ENCODE results near the gene MIER2.

The MIER2 gene

DNA sequence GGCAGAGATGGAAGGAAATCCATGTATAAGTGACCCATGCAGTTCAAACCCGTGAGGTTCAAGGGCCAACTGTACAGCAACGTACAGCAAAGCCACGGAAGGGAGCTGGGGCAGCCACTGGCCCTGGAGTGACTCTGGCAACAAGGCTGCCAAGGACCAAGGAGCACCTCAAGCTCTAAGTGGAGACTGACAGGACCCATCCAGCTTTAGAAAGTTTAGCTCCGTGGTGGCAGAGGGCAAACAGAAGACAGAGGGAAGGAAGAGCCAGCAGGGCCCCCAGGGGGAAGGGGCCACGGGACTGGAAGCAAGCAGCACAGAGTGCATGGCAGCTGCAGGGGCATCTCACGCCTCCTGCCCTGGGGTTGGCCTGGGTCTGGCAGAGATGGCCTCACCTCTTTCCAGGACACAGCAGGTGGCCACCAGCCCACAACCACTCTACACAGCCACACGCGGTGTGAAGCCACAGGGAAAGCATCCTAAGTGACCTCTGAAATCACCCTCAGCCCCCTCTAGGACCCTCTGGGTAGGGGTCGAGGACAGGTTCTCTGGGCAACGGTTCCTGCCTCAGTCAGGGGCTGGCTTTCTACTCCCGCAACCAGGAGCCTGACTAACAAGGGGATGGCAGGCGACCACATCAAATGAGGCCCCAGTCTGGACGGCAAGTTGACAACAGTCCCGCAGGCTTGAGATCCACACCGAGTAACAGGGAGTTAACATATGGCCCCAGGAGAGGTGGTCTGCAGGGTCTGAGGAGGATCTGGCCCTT is 3.8 kb downstream of the MIER2 start:
- H3K36me3 ChIP-seq, result peaks cover 0 to 17% (median 0%) of the 10 kb centered on the region in 3 donors
- no peaks in the 10 kb centered on the region for H3K27me3 ChIP-seq
- H3K4me3 ChIP-seq, result no peak overlapping the region
- TF ChIP-seq, protein P1, sequence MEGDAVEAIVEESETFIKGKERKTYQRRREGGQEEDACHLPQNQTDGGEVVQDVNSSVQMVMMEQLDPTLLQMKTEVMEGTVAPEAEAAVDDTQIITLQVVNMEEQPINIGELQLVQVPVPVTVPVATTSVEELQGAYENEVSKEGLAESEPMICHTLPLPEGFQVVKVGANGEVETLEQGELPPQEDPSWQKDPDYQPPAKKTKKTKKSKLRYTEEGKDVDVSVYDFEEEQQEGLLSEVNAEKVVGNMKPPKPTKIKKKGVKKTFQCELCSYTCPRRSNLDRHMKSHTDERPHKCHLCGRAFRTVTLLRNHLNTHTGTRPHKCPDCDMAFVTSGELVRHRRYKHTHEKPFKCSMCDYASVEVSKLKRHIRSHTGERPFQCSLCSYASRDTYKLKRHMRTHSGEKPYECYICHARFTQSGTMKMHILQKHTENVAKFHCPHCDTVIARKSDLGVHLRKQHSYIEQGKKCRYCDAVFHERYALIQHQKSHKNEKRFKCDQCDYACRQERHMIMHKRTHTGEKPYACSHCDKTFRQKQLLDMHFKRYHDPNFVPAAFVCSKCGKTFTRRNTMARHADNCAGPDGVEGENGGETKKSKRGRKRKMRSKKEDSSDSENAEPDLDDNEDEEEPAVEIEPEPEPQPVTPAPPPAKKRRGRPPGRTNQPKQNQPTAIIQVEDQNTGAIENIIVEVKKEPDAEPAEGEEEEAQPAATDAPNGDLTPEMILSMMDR (IDR thresholded peaks at IDR 0.05), result no peak
- intact Hi-C loops (cut with DNase I; ENCODE audit: low total_unique reads), result no loop called here
- peak in 1 of 2 donors; percentile 53 for DNase-seq
- no peak overlapping the region for H3K27ac ChIP-seq
- peaks cover 0 to 39% (median 33%) of the 10 kb centered on the region in 4 donors for H3K4me1 ChIP-seq
- H3K9me3 ChIP-seq, result no peaks in the 10 kb centered on the region

DNA sequence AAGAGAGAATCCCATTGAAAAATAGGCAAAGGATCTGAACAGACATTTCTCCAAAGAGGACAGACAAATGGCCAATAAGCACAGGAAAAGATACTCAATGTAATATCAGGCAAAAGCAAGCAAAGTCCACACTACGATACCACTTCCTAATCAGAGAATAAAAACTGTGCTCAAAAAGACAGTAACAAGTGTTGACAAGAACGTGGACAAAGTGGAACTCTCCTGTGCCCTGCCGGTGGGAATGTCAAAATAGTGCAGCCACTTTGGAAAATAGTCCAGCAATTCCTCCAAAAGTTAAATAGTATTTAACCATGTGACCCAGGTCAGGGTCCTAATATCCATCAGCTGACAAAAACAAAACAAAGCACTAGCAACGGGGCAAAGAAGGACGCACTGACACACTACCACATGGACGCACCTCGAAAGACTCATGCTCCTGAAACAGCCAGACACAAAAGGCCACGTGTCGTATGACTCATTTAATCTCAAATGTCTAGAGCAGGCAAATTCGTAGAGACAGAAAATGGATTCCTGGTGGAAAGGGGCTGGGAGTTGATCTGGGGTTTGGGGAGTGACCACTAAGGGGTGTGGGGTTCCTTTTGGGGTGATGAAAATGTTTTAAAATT is 5.2 kb downstream of the MIER2 start:
- Histone ChIP-seq H3K36me3 (peaks cover 0 to 31% (median 12%) of the 10 kb centered on the region in 3 donors), H3K27me3 (no peaks in the 10 kb centered on the region), H3K27ac (no peak overlapping the region), H3K4me1 (peaks cover 0 to 33% (median 31%) of the 10 kb centered on the region in 4 donors), H3K9me3 (no peaks in the 10 kb centered on the region), H3K4me3 (no peak overlapping the region)
- DNase-seq, result no peak
- TF ChIP-seq, protein P1 (IDR thresholded peaks at IDR 0.05), result no peak
- intact Hi-C loops (cut with DNase I; ENCODE audit: low total_unique reads), result no loop called here

DNA sequence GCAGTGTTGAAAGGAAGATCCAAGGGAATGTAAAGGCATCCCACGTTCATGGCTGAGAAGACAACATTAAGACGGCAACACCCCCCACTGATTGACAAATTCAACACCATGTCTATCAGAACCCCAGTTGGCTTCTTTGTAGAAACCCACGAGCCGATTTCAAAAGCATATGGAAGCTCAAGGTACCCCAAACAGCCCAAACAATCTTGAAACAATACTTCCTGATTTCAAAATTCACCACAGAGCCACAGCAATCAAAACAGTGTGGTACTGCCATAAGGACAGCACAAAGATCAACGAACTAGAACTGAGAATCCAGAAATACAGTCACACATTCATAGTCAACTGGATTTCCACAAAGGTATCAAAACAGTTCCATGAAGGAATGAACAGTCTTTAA is 6.2 kb downstream of the MIER2 start:
- no peak for DNase-seq
- peaks cover 0 to 28% (median 27%) of the 10 kb centered on the region in 4 donors for H3K4me1 ChIP-seq
- intact Hi-C loops (cut with DNase I; ENCODE audit: low total_unique reads), result no loop called here

DNA sequence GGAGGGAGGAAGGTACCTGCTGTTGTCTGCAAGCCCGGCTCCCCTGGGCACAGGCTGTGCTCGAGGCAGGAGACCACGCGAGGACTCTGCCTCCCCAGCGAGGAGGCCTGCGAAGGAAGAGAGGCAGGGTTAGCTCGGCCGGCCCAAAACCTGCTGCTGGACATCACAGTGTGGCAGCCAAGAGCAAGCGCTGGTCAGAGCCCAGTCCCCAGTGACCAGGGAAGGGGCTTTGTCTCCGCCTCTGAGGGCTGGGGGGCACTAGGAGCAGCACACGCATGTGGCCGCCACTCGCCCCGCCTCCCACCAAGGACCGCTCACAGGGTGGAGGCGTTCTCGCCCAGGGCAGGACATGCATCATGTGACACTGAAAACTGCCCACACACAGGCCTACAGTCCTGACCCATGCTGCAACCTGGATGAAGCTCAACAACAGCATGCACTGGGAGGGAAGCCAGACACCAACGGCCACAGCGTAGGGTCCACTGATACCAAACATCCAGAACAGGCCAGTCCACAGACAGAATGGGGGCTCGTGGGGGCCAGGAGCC is 8.5 kb downstream of the MIER2 start:
- Histone ChIP-seq H3K36me3 (peaks cover 15 to 38% (median 17%) of the 10 kb centered on the region in 3 donors), H3K4me1 (peaks cover 0 to 6% (median 4%) of the 10 kb centered on the region in 4 donors), H3K27me3 (no peaks in the 10 kb centered on the region), H3K27ac (no peak overlapping the region), H3K9me3 (no peaks in the 10 kb centered on the region), H3K4me3 (no peak overlapping the region)
- TF ChIP-seq, protein P1 (IDR thresholded peaks at IDR 0.05), result no peak
- no peak for DNase-seq
- intact Hi-C loops (cut with DNase I; ENCODE audit: low total_unique reads), result no loop called here

More for the DNA sequence above, 6.2 kb downstream of the MIER2 start:
- Histone ChIP-seq H3K36me3 (peaks cover 4 to 37% (median 16%) of the 10 kb centered on the region in 3 donors), H3K9me3 (no peaks in the 10 kb centered on the region), H3K27ac (no peak overlapping the region), H3K4me3 (no peak overlapping the region), H3K27me3 (no peaks in the 10 kb centered on the region)
- TF ChIP-seq, protein P1 (IDR thresholded peaks at IDR 0.05), result no peak

DNA sequence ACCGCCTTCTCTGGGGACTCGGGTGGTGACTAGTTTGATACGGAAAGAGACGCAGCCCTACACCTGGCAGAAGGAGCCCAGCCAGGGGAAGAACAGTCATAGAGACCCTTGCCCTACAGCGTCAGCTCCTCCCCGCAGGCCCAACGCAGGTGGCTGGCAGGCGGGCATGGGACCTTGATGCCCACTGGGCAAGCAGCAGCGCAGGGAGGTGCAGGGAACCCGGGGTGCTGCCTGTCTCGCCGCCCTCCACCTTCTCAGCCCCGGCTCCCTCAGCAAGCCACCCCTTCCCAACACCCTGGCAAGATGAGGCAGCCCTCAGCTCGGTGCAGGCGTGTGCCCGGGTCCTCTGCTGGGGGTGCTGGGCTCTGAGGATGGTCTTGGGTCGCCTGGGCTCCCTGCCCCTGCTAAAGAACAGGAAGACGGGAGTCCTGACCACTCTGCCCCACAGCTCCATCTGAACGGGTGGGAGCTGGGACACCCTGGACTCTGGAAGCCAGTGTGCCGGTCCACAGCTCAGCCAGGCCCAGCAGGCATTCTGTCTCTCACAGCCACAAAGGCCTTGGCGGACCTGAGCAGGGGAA is 9.0 kb downstream of the MIER2 start:
- no peak overlapping the region for H3K4me3 ChIP-seq
- intact Hi-C loops (cut with DNase I; ENCODE audit: low total_unique reads), result no loop called here
- DNase-seq, result no peak
- H3K4me1 ChIP-seq, result peaks cover 0 to 3% (median 0%) of the 10 kb centered on the region in 4 donors
- TF ChIP-seq, protein P1 (IDR thresholded peaks at IDR 0.05), result no peak
- no peaks in the 10 kb centered on the region for H3K27me3 ChIP-seq
- no peak overlapping the region for H3K27ac ChIP-seq
- no peaks in the 10 kb centered on the region for H3K9me3 ChIP-seq
- H3K36me3 ChIP-seq, result peaks cover 21 to 38% (median 22%) of the 10 kb centered on the region in 3 donors
